COR-L47 (cell line): ENCODE data around the gene IGFN1.
"Not testable (repeated sequence)": the region's sequence is repeated elsewhere in the genome, so short reads cannot be mapped to it uniquely, and the experiment has no call there.

ENCODE experiments used
- DNase-seq: peaks from one replicate; lab custom pipeline; 2025; lab: John Stamatoyannopoulos, UW

The IGFN1 gene

DNA sequence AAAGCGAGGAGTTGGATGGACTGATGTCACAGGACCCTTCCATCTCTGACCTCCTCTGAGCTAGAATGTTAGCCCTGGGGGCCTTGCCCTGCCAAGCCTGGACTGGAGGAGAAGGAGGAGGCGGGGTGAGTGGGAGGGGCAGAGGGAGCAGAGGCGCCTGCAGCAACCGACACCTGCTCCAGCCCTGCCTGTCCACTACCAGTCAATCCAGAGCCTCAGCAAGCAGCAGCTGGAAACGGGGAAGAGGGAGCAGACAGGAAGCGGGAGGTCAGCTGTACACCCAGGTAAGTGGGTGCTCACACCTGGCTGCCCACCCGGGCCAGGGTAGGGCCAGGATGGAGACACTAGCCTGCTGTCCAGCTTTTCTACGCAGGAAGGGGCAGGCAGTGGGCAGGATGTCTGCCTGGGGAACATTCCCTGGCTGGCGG is at the start of gene IGFN1:
TSS of gene IGFN1 (plus strand) at position 201 of the 428 bp plus-strand sequence. CDS start 2,470 bp downstream, outside the sequence.
- no peak for DNase-seq

DNA sequence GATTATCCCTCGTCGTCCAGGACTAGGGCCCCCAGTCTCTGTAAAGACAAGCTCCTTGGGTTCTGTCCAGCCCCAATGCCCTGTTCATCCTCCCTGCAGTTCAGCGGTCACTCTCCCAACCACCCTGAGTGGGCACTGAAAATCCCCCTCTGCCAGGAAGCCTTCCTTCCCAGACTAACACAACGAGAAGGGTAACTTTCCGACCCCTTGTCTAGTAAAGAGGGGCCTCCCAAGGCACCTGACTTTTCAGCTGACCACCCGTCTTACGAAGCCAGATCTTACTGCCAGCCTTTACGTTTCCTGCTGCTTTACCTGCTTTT is 49.7 kb upstream of the IGFN1 start:
- no peak for DNase-seq

DNA sequence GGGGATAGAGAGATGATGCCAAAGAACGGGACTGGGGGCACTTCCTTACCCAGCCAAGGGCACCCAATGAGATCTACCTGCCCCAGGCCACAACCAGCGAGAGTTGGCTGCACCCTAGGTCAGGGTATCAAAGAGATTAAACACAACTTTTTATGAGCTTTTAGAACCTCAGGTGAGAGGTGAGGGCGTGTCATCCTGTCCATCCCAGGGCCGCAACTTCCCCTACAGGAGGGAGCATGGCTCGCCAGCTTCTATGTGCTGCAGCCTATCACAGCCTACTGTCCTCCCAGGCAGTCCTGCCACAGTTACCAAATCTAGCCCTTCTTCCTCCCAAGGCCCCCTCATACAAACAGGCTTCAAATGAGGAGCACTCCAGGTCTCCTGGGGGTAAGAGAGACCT is 49.2 kb upstream of the IGFN1 start:
- no peak for DNase-seq

DNA sequence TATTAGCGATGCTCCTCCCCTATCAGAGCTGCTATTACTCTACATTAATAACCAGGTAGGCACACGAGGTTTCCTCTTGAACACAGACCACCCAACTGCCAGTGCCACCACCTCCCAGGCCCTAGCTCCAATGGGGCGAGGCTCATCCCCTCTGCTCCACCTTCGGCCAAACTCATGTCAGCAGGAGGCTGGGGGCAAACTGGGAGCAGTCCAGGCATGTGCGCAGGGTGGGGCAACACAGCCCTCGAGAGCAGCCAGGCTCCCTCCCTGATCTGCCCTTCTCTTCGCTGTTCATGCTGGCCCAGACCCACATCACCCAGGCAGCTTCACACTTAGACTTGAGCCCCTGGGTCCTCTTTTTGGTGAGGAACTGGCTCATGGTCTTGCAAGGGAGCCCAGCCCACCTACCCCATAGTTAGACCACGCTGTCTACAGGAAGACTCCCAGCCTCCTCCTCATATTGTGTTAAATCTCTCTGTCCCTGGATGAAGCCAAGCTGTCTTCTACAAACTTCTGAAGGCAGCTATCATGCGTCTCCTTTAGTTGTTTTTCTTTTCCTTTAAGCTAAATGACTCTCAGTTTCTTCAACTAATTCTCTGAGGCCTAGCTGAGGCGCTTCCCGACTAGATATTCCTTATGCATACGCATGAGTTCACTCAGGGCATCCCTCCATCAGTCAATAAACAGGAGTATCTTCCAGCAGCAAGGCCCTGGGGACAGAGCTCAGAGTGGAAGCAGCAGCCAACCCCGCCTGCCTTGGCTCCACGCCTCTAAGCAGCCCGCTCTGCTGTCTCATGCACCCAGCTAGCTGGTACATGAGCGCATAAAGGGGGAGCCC is 48.4 kb upstream of the IGFN1 start:
- no peak for DNase-seq

DNA sequence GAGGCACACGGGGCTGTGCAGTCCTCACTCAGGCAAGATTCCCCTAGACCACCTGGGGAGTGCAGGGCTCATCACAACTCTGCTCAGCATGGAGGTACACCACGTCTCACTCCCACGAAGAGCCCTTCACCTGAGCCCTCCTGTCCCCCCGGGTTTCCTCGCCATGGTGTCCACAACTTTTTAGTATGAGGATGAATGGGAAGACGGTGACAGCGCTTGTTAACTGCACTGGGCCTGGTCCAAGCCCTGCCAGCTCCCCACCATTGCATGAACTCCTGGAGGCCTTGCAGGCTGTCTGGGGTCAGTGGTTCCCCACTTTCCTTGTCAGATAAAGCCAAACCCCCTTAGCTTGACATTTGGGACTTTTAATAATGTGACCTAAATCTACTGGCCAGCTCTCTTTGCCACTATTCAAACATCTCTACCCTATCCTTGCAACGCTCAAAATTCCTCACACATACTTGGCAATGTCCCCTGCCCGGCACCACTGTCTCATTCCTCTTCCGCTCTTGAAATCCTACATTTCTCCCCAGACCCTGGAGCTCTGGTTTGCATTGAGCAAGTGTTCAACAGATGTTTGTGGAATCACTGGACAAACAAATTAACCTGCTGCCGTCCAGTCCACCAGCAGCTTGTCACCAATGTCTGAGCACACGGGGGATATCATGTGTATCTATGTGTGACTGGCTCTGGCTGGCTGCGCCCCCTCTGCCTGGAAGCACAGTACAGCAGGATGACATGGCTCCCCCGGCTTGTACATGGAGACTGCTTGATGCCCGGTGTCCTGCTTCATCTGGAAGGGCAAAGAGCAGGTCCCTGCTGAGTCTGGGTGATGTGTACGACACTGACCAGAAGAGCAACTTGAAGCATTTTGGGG is 47.5 kb upstream of the IGFN1 start:
- no peak for DNase-seq

DNA sequence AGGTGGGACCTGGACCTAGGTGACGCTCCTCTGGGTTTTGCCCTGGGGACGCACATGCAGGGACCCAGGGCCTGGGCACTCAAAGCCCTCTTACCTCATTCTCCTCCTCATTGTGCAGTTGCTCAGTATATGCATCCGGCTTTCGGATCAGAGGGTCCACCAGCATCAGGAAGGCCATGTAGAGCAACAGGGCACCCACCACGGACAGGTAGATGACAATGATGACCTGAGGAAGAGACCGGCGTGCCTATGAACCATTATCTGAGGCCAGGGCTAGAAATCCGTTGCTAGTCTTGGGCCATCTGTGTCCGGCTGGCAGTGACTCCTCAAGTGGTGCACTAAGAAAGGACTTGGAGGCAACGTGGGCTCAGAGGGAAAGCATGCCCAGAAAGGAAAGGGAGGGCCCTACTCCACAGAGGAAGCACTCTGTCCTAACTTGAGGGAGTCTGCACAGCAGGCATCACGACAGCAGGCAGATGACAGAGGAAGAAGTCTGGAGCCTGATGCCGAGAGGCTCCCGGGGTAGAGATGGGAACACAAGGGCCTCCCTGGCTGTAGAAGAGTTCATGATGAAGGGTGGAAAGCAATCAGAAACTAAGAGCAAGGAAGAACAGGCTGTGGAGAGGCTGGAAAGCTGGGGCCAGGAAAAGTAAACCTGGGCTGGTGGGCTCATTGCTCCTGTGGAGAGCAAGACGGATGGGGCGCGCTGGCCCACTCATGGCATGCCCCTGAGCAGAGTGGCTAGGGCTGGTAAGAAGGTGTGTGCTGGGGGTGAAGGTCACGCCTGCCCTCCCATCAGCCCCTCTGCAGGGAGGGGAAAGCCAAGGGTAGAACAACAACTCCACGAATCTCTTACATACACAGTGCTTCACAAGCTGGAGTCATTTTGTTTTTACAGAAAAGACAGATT is 46.6 kb upstream of the IGFN1 start:
- no peak for DNase-seq

DNA sequence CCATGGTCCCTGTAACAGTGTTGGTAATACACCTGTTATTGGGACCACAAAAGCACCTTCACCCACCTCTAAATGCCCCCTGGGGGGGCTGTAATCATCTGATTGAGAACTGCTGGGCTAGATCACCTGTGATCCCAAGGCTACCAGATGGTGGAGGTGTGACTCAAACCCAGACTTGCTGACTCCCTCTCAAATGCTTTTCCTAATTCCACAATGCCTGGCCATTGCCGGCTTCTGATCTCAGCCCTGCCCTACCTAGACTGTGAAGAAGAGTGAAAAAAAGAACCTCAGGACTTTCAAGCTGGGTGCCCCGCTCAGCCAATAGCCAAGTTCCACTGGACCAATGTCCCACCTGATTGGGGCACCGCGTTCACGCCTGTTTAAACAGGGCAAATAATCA is 45.9 kb upstream of the IGFN1 start:
- no peak for DNase-seq

DNA sequence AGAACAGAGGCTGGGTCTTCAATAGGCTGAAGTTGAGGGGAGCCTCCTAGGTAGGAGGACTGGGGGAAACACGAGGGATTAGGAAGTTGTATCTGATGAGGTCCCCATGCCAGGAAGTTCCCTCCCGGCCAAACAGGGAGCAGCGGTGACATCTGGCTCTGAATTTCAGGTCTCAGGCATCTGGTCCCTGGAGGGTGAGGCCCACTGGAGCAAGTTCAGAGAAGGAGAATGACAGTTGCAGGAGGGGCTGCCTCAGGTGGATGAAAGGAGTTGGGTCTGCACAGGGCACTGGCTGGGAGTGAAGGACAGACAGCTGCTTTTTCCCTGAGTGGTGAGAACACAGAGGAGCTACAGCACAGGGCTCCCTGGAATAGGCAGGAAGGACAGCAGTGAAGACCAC is 45.5 kb upstream of the IGFN1 start:
- no peak for DNase-seq

DNA sequence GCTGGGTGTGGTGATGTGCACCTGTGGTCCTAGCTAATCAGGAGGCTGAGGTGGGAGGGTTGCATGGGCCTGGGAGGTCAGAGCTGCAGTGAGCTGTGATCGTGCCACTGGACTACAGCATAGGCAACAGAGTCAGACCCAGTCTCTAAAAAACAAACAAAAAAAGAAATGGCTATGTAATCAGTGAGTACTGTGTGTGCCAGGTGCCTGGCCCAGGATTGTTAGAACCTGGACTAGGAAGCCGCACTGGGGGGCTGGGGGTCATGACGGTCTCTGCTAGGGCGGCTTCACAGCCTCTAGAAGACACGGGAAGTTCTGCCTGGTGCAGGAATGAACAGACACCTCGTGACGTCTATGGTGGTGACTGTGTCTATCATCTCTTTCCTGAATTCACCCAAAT is 44.8 kb upstream of the IGFN1 start:
- DNase-seq: no peak

DNA sequence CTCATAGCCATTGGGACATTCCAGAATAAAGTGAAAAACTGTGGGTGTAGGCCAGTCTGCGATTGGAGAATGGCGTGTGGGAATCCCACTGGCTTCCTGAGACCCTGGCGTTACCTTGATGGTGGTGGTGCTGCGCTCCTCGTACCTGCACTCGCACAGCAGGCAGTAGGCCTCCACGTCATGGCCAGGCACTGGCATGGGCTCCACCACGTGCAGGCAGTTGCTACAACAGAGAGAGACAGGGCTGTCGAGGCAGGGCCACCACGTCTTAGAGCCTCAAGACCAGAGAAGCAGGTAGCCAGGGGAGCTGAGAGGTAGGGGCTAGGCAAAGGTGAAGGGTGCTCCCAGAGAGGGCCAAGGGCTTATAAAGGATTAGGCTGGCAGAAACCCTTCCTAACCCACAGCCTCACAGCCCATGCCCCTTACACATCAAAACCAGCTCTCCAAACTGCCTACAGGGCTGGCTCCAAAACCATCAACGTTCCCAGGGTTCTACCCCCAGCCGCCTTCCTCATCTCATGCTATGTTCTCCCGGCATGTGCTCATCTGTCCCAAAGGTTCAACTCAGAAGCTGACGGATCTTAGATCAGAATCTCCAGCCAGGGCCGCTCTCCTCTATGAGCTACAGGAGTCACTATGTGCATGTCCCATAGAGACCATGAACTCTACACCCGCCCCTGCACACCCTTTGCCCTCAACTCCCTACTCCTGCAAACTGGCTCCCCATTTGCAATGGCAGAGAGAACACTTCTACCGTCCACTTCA is 43.8 kb upstream of the IGFN1 start:
- no peak for DNase-seq

DNA sequence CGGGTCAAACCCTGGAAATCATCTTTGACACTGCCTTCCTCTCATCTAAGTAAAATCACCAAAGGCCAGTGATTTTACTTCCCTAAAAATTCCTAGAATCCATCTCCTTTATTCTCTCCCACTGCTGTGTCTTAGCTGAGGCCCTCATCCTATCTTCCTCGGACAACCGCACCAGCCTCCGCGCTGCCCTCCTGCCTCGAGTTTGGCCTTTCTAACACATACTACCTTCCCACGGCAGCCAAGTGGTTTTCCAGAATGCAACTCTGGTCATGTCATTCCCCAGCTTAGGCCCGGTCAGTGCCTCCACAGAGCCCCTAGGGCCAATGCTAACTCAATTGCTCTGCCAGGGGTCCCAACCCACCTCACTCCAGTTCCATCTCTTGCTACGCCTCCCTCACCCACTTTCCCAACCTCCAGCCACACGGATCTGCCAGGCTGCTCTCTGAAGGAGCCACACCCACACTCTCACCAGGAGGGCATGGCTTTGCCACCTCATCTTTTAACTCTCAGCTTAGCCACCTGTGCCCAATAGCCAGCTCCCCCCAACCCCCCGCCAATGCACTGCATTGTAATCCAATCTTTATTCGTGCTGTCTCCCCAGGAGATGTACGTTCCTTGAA is 43.1 kb upstream of the IGFN1 start:
- no peak for DNase-seq

DNA sequence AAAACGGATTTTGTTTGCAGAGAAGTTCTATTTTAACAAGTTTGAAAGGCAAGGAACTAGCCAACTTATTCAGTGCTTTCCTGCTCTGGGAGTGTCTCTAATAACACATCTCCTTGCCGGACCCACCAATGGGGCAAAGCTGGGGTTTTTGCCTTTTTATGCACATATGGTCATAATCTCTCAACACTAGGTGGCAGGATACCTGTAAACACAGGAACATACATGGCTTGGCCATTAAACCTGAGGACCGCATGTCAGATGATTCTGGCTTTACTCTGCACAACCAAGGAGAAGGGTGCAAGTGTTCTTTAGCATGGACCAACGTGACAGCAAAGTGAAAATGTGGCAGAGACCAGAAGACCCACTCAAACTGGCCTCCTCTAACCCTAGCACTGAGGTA is 41.2 kb upstream of the IGFN1 start:
- DNase-seq: peak; percentile 61

DNA sequence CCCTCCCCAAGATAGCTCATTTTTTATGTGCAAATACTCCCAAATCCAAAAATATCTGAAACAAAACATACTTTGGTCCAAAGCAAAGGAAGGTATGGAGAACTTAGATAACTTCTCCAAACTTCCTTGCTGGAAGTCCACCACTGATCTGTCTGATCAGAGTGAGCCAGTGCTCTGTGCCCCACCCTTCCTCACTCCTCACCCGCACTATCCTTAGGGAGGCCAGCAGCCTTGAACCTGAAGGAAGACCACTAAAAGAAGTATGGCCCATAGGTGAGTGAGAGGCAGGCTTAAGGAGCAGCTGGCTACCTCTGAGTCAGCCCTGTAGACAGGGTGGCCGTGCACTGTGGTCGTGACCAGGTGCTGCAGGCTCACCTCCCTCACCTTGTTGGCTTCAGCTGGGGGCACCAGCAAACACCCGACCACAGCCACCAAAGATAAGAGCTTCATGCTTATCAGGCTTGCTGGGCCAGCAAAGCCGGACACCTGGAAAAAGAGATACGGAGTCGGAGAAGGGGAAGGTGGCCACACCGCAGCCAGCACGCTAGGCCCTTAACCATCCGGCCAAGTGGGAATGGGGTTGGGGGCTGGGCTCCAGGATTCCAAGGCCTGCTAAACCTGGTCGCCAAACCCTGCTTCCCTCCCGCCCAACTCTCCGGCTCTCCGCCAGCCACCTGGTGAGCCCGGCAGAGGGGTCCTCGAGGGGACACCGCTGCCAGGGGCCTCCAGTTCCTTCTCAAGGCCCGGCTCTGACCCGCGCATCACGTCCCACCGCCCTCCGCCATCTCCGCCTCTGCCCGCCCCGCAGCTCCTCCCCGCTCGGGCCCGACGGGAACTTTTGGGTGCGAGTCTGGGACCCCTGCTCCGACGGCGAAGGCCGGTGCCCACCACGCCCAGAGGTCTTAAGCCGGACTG is 36.9 kb upstream of the IGFN1 start:
- DNase-seq: peak; percentile 52

DNA sequence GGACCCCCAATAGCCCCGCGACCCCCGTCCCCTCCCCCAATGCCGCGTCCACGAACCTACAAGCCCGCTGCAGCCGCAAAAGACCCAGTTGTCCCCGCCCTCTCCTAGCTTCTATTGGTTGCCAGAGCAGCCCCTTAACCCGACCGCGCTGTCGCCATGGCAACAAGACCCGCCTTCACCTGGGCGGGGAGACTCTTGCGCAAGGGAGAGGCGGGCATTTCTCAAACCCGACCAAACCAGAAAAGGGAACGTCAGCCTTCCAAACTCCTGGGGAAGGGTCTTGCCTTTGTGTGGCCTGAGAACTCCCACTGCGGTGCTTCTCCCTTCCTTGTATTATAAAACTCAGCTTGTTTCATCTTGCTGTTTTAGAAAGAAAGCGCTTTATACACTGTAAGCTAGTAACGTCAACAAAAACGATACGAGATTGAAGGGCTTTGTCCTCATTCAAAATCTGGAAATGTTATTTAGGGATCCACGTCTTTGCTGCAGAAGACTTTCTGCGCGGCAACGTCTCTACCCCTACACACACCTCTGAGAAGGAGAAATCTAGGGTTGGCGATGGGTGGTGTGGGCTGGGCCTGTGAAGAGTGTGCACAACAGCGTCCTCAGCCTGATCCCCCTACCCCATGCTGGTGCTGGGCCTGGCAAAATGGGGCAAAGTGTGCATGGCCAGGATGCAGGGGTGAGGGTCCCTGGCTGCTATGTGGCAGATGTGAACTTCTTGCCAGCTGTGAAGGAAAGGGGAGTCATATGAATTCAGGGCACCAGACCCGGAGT is 36.0 kb upstream of the IGFN1 start, which contains the start of gene TMEM9:
TSS of gene TMEM9 (minus strand) at position 86 of the 777 bp plus-strand sequence. CDS start 551 bp downstream, outside the sequence.
- peak; percentile 92 for DNase-seq

DNA sequence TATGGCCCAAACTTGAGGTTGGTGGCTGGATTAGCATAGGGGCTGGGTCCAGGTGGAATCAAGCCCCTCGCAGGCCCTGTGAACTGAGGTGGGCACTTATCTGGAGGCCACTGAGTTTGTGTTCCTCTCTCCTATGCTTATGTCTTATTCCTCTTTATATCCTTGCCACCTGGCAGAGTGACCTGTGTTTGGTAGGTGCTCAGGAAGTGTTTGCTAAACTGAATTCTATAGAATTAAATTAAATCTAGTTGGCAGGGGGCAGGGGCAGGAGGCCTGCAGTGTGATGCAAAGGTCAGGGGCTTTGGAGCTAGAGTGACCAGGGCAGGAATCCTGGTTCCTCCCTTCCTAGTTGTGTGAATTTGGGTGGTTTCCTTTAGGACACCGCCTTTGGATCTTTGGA is 35.3 kb upstream of the IGFN1 start:
- no peak for DNase-seq

DNA sequence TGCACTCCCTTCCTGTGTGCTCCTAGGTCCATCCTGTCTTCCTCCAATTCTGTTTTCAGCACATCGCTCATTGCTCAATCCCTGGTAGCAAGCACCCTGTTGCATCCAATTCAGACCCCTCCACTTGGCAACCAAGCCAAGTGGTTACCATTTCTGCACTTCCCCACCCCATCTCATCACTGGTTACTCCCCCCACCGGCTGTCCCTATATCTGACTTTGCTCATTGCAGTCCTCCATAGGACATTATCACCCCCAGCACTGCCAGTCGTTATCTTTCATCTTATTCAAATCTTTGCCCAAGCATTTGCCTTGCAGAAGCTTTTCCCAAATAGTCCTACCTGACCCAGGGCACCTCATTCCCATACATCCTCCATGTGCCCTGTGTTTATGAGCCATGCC is 34.3 kb upstream of the IGFN1 start:
- DNase-seq: no peak

DNA sequence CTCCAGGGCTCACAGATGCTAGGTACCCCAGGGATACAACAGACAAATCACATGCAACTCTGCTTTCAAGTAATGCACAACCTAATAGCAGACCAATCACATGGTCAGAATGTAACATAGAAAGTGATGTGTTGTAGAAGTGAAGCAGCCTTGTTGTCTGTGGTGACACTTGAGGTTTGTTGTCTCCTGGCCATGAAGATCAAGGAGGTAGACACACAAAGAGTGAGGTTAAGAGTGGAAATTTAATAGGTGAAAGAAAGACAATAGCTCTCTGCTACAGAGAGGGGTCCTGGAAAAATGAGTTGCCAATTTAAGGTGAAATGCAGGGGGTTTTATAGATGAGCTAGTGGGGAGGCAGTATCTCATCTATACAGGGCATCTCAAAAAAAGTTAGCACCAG is 33.8 kb upstream of the IGFN1 start:
- DNase-seq: no peak

DNA sequence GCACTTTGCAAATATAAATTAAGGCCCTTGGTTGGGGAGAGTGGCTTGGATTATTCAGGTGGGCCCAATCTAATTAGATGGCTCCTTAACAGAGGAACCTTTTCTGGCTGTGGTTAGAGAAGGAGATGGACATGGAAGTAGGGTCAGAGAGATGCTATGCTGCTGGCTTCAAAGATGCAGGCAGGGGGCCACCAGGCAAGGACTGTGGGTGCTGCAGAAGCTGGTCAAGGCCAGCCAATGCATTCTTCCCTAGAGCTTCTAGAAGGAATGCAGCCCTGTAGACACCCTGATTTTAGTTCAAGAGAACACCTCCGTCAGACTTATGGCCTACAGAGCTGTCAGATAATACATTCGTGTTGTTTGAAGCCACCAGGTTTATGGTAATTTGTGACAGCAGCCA is 32.7 kb upstream of the IGFN1 start:
- DNase-seq: no peak

DNA sequence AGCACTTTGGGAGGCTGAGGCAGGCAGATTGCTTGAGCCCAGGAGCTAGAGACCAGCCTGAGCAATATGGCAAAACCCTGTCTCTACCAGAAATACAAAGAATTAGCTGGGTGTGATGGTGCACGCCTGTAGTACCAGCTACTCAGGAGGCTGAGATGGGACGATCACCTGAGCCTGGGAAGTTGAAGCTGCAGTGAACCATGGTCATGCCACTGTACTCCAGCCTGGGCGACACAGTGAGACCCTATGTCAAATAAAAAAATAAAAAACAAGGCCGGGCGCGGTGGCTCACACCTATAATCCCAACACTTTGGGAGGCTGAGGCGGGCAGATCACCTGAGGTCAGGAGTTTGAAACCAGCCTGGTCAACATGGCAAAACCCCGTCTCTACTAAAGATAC is 27.6 kb upstream of the IGFN1 start:
- DNase-seq: not testable (repeated sequence)
